H9 (cell line): ENCODE results near the gene CCBE1. TPM values are rescaled to one million over a fixed set of nuclear protein-coding genes. Genes with fewer than 3 reads are reported as not detected.

ENCODE experiments used
- DNase-seq: peaks from one replicate; pipeline ENCODE4 v3.0.0-alpha.2; 2017
- H2AFZ ChIP-seq: one replicate; pipeline ENCODE4 v1.6.1; 2013; ENCODE audit warnings: mild to moderate bottlenecking, low read length, control low read depth, moderate library complexity
- H2AK5ac ChIP-seq: 2 replicates; pipeline ENCODE4 v1.6.1; 2013; ENCODE audit warnings: low read length, control low read depth, mixed read lengths; ENCODE audit not compliant: insufficient read length
- H2BK120ac ChIP-seq: one replicate; pipeline ENCODE4 v1.6.1; 2013; ENCODE audit warnings: low read depth, mild to moderate bottlenecking, low read length, control low read depth, inconsistent platforms; ENCODE audit not compliant: poor library complexity, severe bottlenecking
- H2BK12ac ChIP-seq: 2 replicates; pipeline ENCODE4 v1.6.1; 2013; ENCODE audit warnings: low read length, control low read depth, mixed read lengths, low read depth; ENCODE audit not compliant: insufficient read length
- H2BK15ac ChIP-seq: 2 replicates; pipeline ENCODE4 v1.6.1; 2013; ENCODE audit warnings: low read depth, low read length, control low read depth
- H2BK20ac ChIP-seq: one replicate; pipeline ENCODE4 v1.6.1; 2013; ENCODE audit warnings: low read depth, mild to moderate bottlenecking, low read length, control low read depth, inconsistent platforms; ENCODE audit not compliant: poor library complexity, severe bottlenecking
- H2BK5ac ChIP-seq: 2 replicates; pipeline ENCODE4 v1.6.1; 2013; ENCODE audit warnings: low read length, control low read depth, mixed read lengths; ENCODE audit not compliant: insufficient read length
- H3K14ac ChIP-seq: 2 replicates; pipeline ENCODE4 v1.6.1; 2013; ENCODE audit warnings: low read length, control low read depth; ENCODE audit not compliant: insufficient read depth
- H3K18ac ChIP-seq: 2 replicates; pipeline ENCODE4 v1.6.1; 2013; ENCODE audit warnings: low read depth, mild to moderate bottlenecking, mixed read lengths, low read length, control low read depth; ENCODE audit not compliant: insufficient read length
- H3K23ac ChIP-seq: 2 replicates; pipeline ENCODE4 v1.6.1; 2013; ENCODE audit warnings: low read length, control low read depth, mixed read lengths, low read depth; ENCODE audit not compliant: insufficient read length
- H3K23me2 ChIP-seq: 2 replicates; pipeline ENCODE4 v1.6.1; 2013; ENCODE audit warnings: low read depth, mild to moderate bottlenecking, mixed read lengths, low read length, control low read depth; ENCODE audit not compliant: insufficient read length, poor library complexity, severe bottlenecking
- H3K27ac ChIP-seq: 2 replicates; pipeline ENCODE4 v1.5.1; 2013; ENCODE audit warnings: low read length, control low read depth, mixed read lengths, low read depth; ENCODE audit not compliant: insufficient read length
- H3K27me3 ChIP-seq: 2 replicates; pipeline ENCODE4 v1.6.1; 2013; ENCODE audit warnings: low read length, control low read depth, inconsistent platforms; ENCODE audit not compliant: insufficient read depth
- H3K4ac ChIP-seq: 2 replicates; pipeline ENCODE4 v1.6.1; 2013; ENCODE audit warnings: low read depth, mild to moderate bottlenecking, control low read depth, inconsistent platforms, low read length, moderate library complexity
- H3K4me1 ChIP-seq: 2 replicates; pipeline ENCODE4 v1.6.1; 2013; ENCODE audit warnings: low read length, control low read depth, inconsistent platforms; ENCODE audit not compliant: insufficient read depth
- H3K4me2 ChIP-seq: 2 replicates; pipeline ENCODE4 v1.6.1; 2013; ENCODE audit warnings: low read length, control low read depth, mixed read lengths; ENCODE audit not compliant: insufficient read length, insufficient read depth
- H3K56ac ChIP-seq: 2 replicates; pipeline ENCODE4 v1.6.1; 2013; ENCODE audit warnings: low read depth, mild to moderate bottlenecking, mixed read lengths, low read length, control low read depth; ENCODE audit not compliant: insufficient read length
- H3K79me1 ChIP-seq: 2 replicates; pipeline ENCODE4 v1.6.1; 2013; ENCODE audit warnings: low read depth, mild to moderate bottlenecking, moderate library complexity, low read length, control low read depth, inconsistent platforms; ENCODE audit not compliant: insufficient read depth, poor library complexity, severe bottlenecking
- H3K79me2 ChIP-seq: 2 replicates; pipeline ENCODE4 v1.6.1; 2013; ENCODE audit warnings: low read length, control low read depth, inconsistent platforms; ENCODE audit not compliant: insufficient read depth
- H3K9ac ChIP-seq: 2 replicates; pipeline ENCODE4 v1.6.1; 2013; ENCODE audit warnings: low read length, control low read depth, mixed read lengths; ENCODE audit not compliant: insufficient read length; ENCODE audit errors: extremely low read depth
- H3K9me3 ChIP-seq: one replicate; pipeline ENCODE4 v1.6.1; 2013; ENCODE audit warnings: low read depth, low read length, inconsistent platforms; ENCODE audit not compliant: control insufficient read depth
- H3T11ph ChIP-seq: one replicate; pipeline ENCODE4 v1.6.1; 2013; ENCODE audit warnings: mild to moderate bottlenecking, low read length, control low read depth, inconsistent platforms
- H4K20me1 ChIP-seq: one replicate; pipeline ENCODE4 v1.6.1; 2013; ENCODE audit not compliant: control insufficient read depth, insufficient read length, insufficient read depth
- H4K5ac ChIP-seq: 2 replicates; pipeline ENCODE4 v1.6.1; 2013; ENCODE audit warnings: low read depth, mild to moderate bottlenecking, mixed read lengths, low read length, control low read depth; ENCODE audit not compliant: insufficient read length
- H4K8ac ChIP-seq: replicated peaks from 2 replicates; pipeline ENCODE4 v1.6.1; 2013; ENCODE audit warnings: low read length, control low read depth, mixed read lengths, low read depth; ENCODE audit not compliant: insufficient read length
- H4K91ac ChIP-seq: 2 replicates; pipeline ENCODE4 v1.6.1; 2013; ENCODE audit warnings: low read depth, mild to moderate bottlenecking, moderate library complexity, mixed read lengths, low read length, control low read depth; ENCODE audit not compliant: insufficient read length
- H3K27ac Mint-ChIP-seq, 3 experiments: 2 replicates in 2 of 3; 3 replicates in 1 of 3; pipeline ENCODE4 v1.8.0; 2020 to 2021; ENCODE audit warnings: mixed read lengths in 3 of 3, mild to moderate bottlenecking in 1 of 3, moderate library complexity in 1 of 3
- H3K27me3 Mint-ChIP-seq: 2 replicates; pipeline ENCODE4 v1.8.0; 2021; ENCODE audit warnings: low read depth, mild to moderate bottlenecking, moderate library complexity, mixed read lengths
- H3K36me3 Mint-ChIP-seq, 3 experiments: 2 replicates in 2 of 3; 3 replicates in 1 of 3; pipeline ENCODE4 v1.8.0; 2020 to 2021; ENCODE audit warnings: low read depth in 3 of 3, mixed read lengths in 3 of 3; ENCODE audit not compliant: insufficient read depth in 1 of 3
- H3K4me1 Mint-ChIP-seq, 2 experiments: 2 replicates each; pipeline ENCODE4 v1.8.0; 2020; ENCODE audit warnings: mixed read lengths in 2 of 2
- H3K4me3 Mint-ChIP-seq, 2 experiments: 2 replicates in 1 of 2; 3 replicates in 1 of 2; pipeline ENCODE4 v1.8.0; 2020 to 2021; ENCODE audit warnings: mild to moderate bottlenecking in 2 of 2, mixed read lengths in 2 of 2, moderate library complexity in 1 of 2
- H3K9me3 Mint-ChIP-seq, 2 experiments: 2 replicates in 1 of 2; 3 replicates in 1 of 2; pipeline ENCODE4 v1.8.0; 2020; ENCODE audit warnings: mild to moderate bottlenecking in 2 of 2, mixed read lengths in 2 of 2, moderate library complexity in 1 of 2
- WGBS: extraction: QIAGEN DNeasy Blood & Tissue Kit; methylation state at CpG from one replicate; pipeline ENCODE4 v1.1.7; 2013; ENCODE audit warnings: missing lambda C conversion rate, low lambda C conversion rate, mixed read lengths; ENCODE audit not compliant: insufficient read length; ENCODE audit errors: extremely low coverage; 5-methylcytosine and 5-hydroxymethylcytosine counted together
- total RNA-seq: library from RNA; stranded (reverse); gene quantifications from 2 replicates; pipeline ENCODE4 v1.2.1, GENCODE V29; 2021
- TF ChIP-seq, protein P1 (sequence below): fragments of 200-600 bp; sonication (generic); conservative IDR thresholded peaks from 3 replicates; pipeline ENCODE4 v1.8.0; 2021; ENCODE audit warnings: antibody characterized with exemption, mild to moderate bottlenecking

The CCBE1 gene
- total RNA-seq, 1 experiment from 2014 or later = 0.39 TPM

DNA sequence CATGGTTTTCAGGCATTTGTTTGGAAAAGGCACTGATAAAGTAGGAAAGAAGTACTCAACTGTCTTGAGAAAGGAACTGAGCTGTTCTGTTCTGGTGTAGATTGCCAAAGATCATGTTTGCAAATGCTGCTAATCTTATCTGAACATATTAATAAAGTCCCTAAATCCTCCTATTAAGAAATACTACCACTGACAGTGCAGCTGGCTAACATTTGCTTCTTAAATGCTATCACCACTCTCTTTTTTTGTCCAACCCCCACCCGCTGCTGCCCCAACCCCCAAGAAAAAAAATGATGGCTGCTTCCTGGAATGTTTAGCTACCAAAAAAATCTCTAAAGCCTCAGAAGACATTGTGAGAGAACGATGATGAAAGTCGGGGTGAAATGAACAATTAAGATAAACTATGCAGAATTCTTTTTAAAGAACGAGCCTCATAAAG is 130.7 kb downstream of the CCBE1 start:
- no peak overlapping the region for H4K8ac ChIP-seq
- H3K23ac ChIP-seq = no peak overlapping the region
- no peak overlapping the region for H2BK15ac ChIP-seq
- no peak overlapping the region for H3T11ph ChIP-seq
- no peaks in the 10 kb centered on the region; the same call in 1 of the 2 replicates for H3K4me1 ChIP-seq
- H3K9ac ChIP-seq = no peak overlapping the region
- TF ChIP-seq, protein P1, sequence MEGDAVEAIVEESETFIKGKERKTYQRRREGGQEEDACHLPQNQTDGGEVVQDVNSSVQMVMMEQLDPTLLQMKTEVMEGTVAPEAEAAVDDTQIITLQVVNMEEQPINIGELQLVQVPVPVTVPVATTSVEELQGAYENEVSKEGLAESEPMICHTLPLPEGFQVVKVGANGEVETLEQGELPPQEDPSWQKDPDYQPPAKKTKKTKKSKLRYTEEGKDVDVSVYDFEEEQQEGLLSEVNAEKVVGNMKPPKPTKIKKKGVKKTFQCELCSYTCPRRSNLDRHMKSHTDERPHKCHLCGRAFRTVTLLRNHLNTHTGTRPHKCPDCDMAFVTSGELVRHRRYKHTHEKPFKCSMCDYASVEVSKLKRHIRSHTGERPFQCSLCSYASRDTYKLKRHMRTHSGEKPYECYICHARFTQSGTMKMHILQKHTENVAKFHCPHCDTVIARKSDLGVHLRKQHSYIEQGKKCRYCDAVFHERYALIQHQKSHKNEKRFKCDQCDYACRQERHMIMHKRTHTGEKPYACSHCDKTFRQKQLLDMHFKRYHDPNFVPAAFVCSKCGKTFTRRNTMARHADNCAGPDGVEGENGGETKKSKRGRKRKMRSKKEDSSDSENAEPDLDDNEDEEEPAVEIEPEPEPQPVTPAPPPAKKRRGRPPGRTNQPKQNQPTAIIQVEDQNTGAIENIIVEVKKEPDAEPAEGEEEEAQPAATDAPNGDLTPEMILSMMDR = no peak
- no peaks in the 10 kb centered on the region for H3K79me2 ChIP-seq
- H3K9me3 ChIP-seq = no peaks in the 10 kb centered on the region
- no peak overlapping the region for H2BK20ac ChIP-seq
- Mint-ChIP-seq H3K9me3 (no peaks in the 10 kb centered on the region; a peak in 1 of 5 replicates), H3K27ac (no peak overlapping the region), H3K27me3 (no peaks in the 10 kb centered on the region; the same call in 1 of the 2 replicates), H3K4me1 (peaks cover 21 to 31% of the 10 kb centered on the region in 2 experiments), H3K36me3 (no peaks in the 10 kb centered on the region), H3K4me3 (no peak overlapping the region)
- H2AFZ ChIP-seq = no peak overlapping the region
- H3K56ac ChIP-seq = no peak overlapping the region
- H3K27me3 ChIP-seq = no peaks in the 10 kb centered on the region
- no peak overlapping the region for H3K27ac ChIP-seq
- no peak overlapping the region for H3K14ac ChIP-seq
- WGBS = no CpG with 5 or more reads among the region's 4 CpGs
- no peaks in the 10 kb centered on the region for H3K23me2 ChIP-seq
- no peak overlapping the region for H4K91ac ChIP-seq
- H2BK5ac ChIP-seq = no peak overlapping the region
- H3K79me1 ChIP-seq = no peaks in the 10 kb centered on the region
- no peak overlapping the region for H3K4ac ChIP-seq
- no peaks in the 10 kb centered on the region for H4K20me1 ChIP-seq
- no peak overlapping the region for H4K5ac ChIP-seq
- H2AK5ac ChIP-seq = no peak overlapping the region
- no peak overlapping the region for H3K4me2 ChIP-seq
- DNase-seq = no peak
- no peak overlapping the region for H3K18ac ChIP-seq
- no peak overlapping the region for H2BK12ac ChIP-seq
- no peak overlapping the region for H2BK120ac ChIP-seq
